Heart left ventricle (tissue), 16 donors: Measurements from ENCODE around the gene RBMS2. TPM values are rescaled to one million over a fixed set of nuclear protein-coding genes. Genes with fewer than 3 reads are reported as not detected.

Experiments used
- ATAC-seq, 4 donors: fragments of 200-7000 bp; cut with Tn5 transposase; one replicate each; pipeline ENCODE4 v1.9.1; 2020 to 2022; ENCODE audit warnings: moderate library complexity in 4 of 4, mild to moderate bottlenecking in 3 of 4, moderate number of reproducible peaks in 1 of 4
- DNase-seq, 5 donors: peaks; one replicate each; pipeline ENCODE4 v3.0.0-alpha.2; 2020
- H3K27ac ChIP-seq, 12 donors: fragments of 200-600 bp; sonication (generic) in 4 of 12; one replicate each; pipeline versions ENCODE4 v1.5.0 to v1.8.0; 2016 to 2022; ENCODE audit warnings: mild to moderate bottlenecking in 2 of 12
- H3K27me3 ChIP-seq, 9 donors: fragments of 200-600 bp; sonication (generic) in 2 of 9; one replicate each; pipeline versions ENCODE4 v1.5.1 to v1.8.0; 2016 to 2022; ENCODE audit warnings: mild to moderate bottlenecking in 3 of 9
- H3K36me3 ChIP-seq, 9 donors: fragments of 200-600 bp; sonication (generic) in 2 of 9; one replicate each; pipeline versions ENCODE4 v1.5.0 to v1.8.0; 2018 to 2022; ENCODE audit warnings: mild to moderate bottlenecking in 2 of 9
- H3K4me1 ChIP-seq, 12 donors: fragments of 200-600 bp; sonication (generic) in 4 of 12; one replicate each; pipeline versions ENCODE4 v1.5.0 to v1.8.0; 2016 to 2022; ENCODE audit warnings: mild to moderate bottlenecking in 3 of 12
- H3K4me3 ChIP-seq, 12 donors: fragments of 200-600 bp; sonication (generic) in 4 of 12; one replicate each; pipeline versions ENCODE4 v1.5.0 to v1.8.0; 2017 to 2022; ENCODE audit warnings: mild to moderate bottlenecking in 9 of 12, moderate library complexity in 4 of 12
- H3K9me3 ChIP-seq, 12 donors: fragments of 200-600 bp; sonication (generic) in 4 of 12; one replicate each; pipeline versions ENCODE4 v1.5.0 to v1.8.0; 2016 to 2022; ENCODE audit warnings: mild to moderate bottlenecking in 1 of 12
- CTCF ChIP-seq, 12 donors: fragments of 200-600 bp; sonication (generic) in 4 of 12; IDR thresholded peaks; one replicate each; pipeline versions ENCODE4 v1.5.0 to v1.8.0; 2018 to 2022; ENCODE audit warnings: antibody characterized with exemption in 12 of 12, mild to moderate bottlenecking in 5 of 12
- POLR2A ChIP-seq, 2 donors: fragments of 450-650 bp; IDR thresholded peaks; one replicate each; pipeline ENCODE4 v1.6.1; 2017; ENCODE audit warnings: antibody characterized with exemption in 2 of 2, mild to moderate bottlenecking in 2 of 2, moderate library complexity in 2 of 2
- WGBS, 4 donors: extraction: QIAGEN DNeasy Blood & Tissue Kit in 2 of 4; methylation state at CpG; one replicate each; pipeline versions ENCODE4 v1.1.5 to v1.1.7; 2013 to 2018; 5-methylcytosine and 5-hydroxymethylcytosine counted together
- intact Hi-C, 10 donors: fragments of 100-400 bp; cut with DNase I; formaldehyde crosslinking; loops; one replicate each; pipeline versions ENCODE4 v1.11.1 to v1.14.2; 2022
- polyA plus RNA-seq, 2 donors: library from polyadenylated mRNA; stranded (reverse); fragments of 200-250 nt; gene quantifications; one replicate each; pipeline ENCODE4 v1.2.3, GENCODE V29; 2013
- total RNA-seq, 9 donors: library from RNA; depleted of rRNA in 2 of 9; stranded (reverse); fragments of >200 nt in 2 of 9; fragmentation: NEBNext Ultra II Directional in 3 of 9; extraction: Animal tissue kit (Norgen Biotek cat#: 25700) in 3 of 9; gene quantifications; one replicate each; pipeline versions ENCODE4 v1.1.0 to v1.2.4, GENCODE V29; 2016 to 2023
- donor health status: ischemic (EF 13 %, LVEDD 7.1; RV severe dilation, severe dysfunction).
- donor health status: healthy with polysubstance abuse.
- donor health status: DM: no; HTN: yes; CAD: no.
- donor health status: DM: no; HTN: no; CAD: no.
- donor health status: ischemic (EF 25% LVEDD 6.9; RV normal size, moderate dysfunction).
- donor health status: ischemic (EF 25% LVEDD 5.7; RV mildly dilated, moderate dysfunction).
- donor health status: healthy.
- donor health status: DM: yes; HTN: yes; CAD: no.
- donor health status: ischemic (EF 35%, LVEDD 5.7; RV mildly dilated, moderate dysfunction).
- donor health status: nonischemic (EF 11% LVEDD 7.7; RV severe dilation, severe dysfunction).
- donor health status: DM: yes; HTN: yes; CAD: no.
- donor health status: PGD.
- donor health status: ischemic (EF 29% LVEDD 5.4; RV normal size, mild dysfunction).
- donor health status: nonischemic (EF 23%, LVEDD 6.1; RV moderate dilation, normal function).

RBMS2 gene
- total and polyA plus RNA-seq, 11 donors = 8.8 to 37.3 (median 29.1) TPM

DNA sequence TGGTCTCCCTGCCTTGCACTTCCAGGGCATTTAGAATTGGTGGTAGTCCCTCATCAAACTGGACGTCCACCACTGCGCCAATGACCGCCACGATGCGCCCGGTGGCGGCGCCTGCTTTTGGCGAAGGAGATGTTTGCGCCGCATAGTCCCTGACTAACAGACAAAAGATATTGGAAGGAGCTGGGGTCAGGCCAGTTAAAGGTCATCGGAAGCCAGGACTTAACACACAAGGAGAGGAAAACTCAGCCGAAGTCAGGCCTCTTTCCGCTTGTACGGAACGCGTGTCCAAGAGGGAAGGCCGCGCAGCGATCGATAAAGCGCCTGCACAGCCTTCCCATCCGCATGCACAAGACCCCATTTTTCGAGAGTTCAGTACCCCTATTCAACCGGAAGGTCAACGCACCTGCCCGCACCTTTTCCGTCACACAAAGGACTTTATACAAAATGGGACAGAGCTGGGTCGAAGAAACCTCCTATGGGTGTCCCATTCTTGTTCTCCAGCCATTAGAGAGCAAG lies 123.6 kb downstream of the RBMS2 start:
- 0 to 1% (median 0%) methylated on average over 24 to 29 of the region's 29 CpGs for WGBS, 4 donors
- peaks cover 3 to 48% (median 45%) of the 10 kb centered on the region in 9 donors for H3K36me3 ChIP-seq
- peak overlapping the region; percentile 75 to 99 (median 86) for H3K4me3 ChIP-seq
- peak in 3 of 4 donors; percentile 9 to 26 (median 18) for ATAC-seq
- no peaks in the 10 kb centered on the region for H3K9me3 ChIP-seq
- DNase-seq = peak in 2 of 5 donors; percentile 22 to 44
- peak overlapping the region; percentile 87 to 98 (median 96) for H3K27ac ChIP-seq
- no peaks in the 10 kb centered on the region for H3K27me3 ChIP-seq
- TF ChIP-seq CTCF (IDR thresholded peaks at IDR 0.05) = no peak
- no peak for TF ChIP-seq POLR2A (IDR thresholded peaks at IDR 0.05)
- intact Hi-C loops = loop anchor here in 8 of 10 donors (2.0 to 10.0 kb wide), 6 partner anchors 37 to 80 kb away; partner anchors contain the start of genes NACA (in 4 of the 8) and PTGES3 (in 3 of the 8)
- peaks cover 5 to 53% (median 40%) of the 10 kb centered on the region in 12 donors for H3K4me1 ChIP-seq

Other genes with a start within 250 kb of the RBMS2 start
- 100 to 1,000 TPM; 489 to 866 (median 662) TPM for gene CS, start 221.5 kb upstream of the RBMS2 start, total RNA-seq
- gene CS, start 221.5 kb upstream of the RBMS2 start, polyA plus RNA-seq = 100 to 1,000 TPM; 165 to 291 TPM
- 10 to 100 TPM; 26.8 to 61.0 (median 35.6) TPM for gene CNPY2, start 205.8 kb upstream of the RBMS2 start, total RNA-seq
- gene CNPY2, start 205.8 kb upstream of the RBMS2 start, polyA plus RNA-seq = 10 to 100 TPM; 64.2 to 67.3 TPM
- gene PAN2, start 187.8 kb upstream of the RBMS2 start, total RNA-seq = 10 to 100 TPM; 12.3 to 43.8 (median 38.2) TPM
- gene PAN2, start 187.8 kb upstream of the RBMS2 start, polyA plus RNA-seq = 10 to 100 TPM; 15.1 to 44.7 TPM
- gene IL23A, start 182.9 kb upstream of the RBMS2 start, total RNA-seq = under 1 TPM in 1 of 9 donors, not detected in 8; 0.69 TPM
- gene IL23A, start 182.9 kb upstream of the RBMS2 start, polyA plus RNA-seq = under 1 TPM in 1 of 2 donors, not detected in 1; 0.29 TPM
- 100 to 1,000 TPM in 1 of 9 donors, 10 to 100 TPM in 8; 31.4 to 150 (median 37.1) TPM for gene STAT2, start 161.7 kb upstream of the RBMS2 start, total RNA-seq
- gene STAT2, start 161.7 kb upstream of the RBMS2 start, polyA plus RNA-seq = 10 to 100 TPM; 23.1 to 26.2 TPM
- gene APOF, start 159.0 kb upstream of the RBMS2 start, total RNA-seq = not detected
- not detected for gene APOF, start 159.0 kb upstream of the RBMS2 start, polyA plus RNA-seq
- 1 to 10 TPM; 1.1 to 7.3 (median 2.4) TPM for gene TIMELESS, start 72.4 kb upstream of the RBMS2 start, total RNA-seq
- gene TIMELESS, start 72.4 kb upstream of the RBMS2 start, polyA plus RNA-seq = 1 to 10 TPM; 1.5 to 4.1 TPM
- gene MIP, start 67.2 kb upstream of the RBMS2 start, total RNA-seq = under 1 TPM in 2 of 9 donors, not detected in 7; 0.28 to 0.32 TPM
- gene MIP, start 67.2 kb upstream of the RBMS2 start, polyA plus RNA-seq = not detected
- gene SPRYD4, start 53.2 kb upstream of the RBMS2 start, total RNA-seq = 1 to 10 TPM; 2.2 to 4.7 (median 3.0) TPM
- gene SPRYD4, start 53.2 kb upstream of the RBMS2 start, polyA plus RNA-seq = 1 to 10 TPM; 2.1 to 2.9 TPM
- gene GLS2, start 33.7 kb upstream of the RBMS2 start, total RNA-seq = 1 to 10 TPM in 4 of 9 donors, under 1 TPM in 5; 0.28 to 1.5 (median 0.82) TPM
- gene GLS2, start 33.7 kb upstream of the RBMS2 start, polyA plus RNA-seq = under 1 TPM; 0.33 to 0.50 TPM
- gene BAZ2A, start 108.5 kb downstream of the RBMS2 start, total RNA-seq = 10 to 100 TPM; 28.0 to 71.5 (median 44.5) TPM
- 10 to 100 TPM; 25.2 to 34.1 TPM for gene BAZ2A, start 108.5 kb downstream of the RBMS2 start, polyA plus RNA-seq
- 1,000 to 10,000 TPM; 1,755 to 3,502 (median 2,732) TPM for gene ATP5F1B, start 124.2 kb downstream of the RBMS2 start, total RNA-seq
- gene ATP5F1B, start 124.2 kb downstream of the RBMS2 start, polyA plus RNA-seq = 1,000 to 10,000 TPM; 1,436 to 2,223 TPM
- gene PTGES3, start 166.5 kb downstream of the RBMS2 start, total RNA-seq = 100 to 1,000 TPM in 6 of 9 donors, 10 to 100 TPM in 3; 48.0 to 120 (median 103) TPM
- 100 to 1,000 TPM in 1 of 2 donors, 10 to 100 TPM in 1; 54.6 to 125 TPM for gene PTGES3, start 166.5 kb downstream of the RBMS2 start, polyA plus RNA-seq
- 100 to 1,000 TPM; 361 to 741 (median 537) TPM for gene NACA, start 203.5 kb downstream of the RBMS2 start, total RNA-seq
- gene NACA, start 203.5 kb downstream of the RBMS2 start, polyA plus RNA-seq = 1,000 to 10,000 TPM in 1 of 2 donors, 100 to 1,000 TPM in 1; 848 to 1,208 TPM
- gene PRIM1, start 230.5 kb downstream of the RBMS2 start, total RNA-seq = 1 to 10 TPM; 2.4 to 6.1 (median 3.3) TPM
- gene PRIM1, start 230.5 kb downstream of the RBMS2 start, polyA plus RNA-seq = 1 to 10 TPM; 2.6 to 4.1 TPM
- gene HSD17B6, start 241.5 kb downstream of the RBMS2 start, total RNA-seq = 1 to 10 TPM in 1 of 9 donors, not detected in 8; 7.4 TPM
- gene HSD17B6, start 241.5 kb downstream of the RBMS2 start, polyA plus RNA-seq = under 1 TPM in 1 of 2 donors, not detected in 1; 0.10 TPM